ENCODE results near the gene TBC1D10B. TPM values are rescaled to one million over a fixed set of nuclear protein-coding genes. Genes with fewer than 3 reads are reported as not detected.

TBC1D10B gene
- total RNA-seq, 1 donor from 2014 or later, result 36.0 TPM

- H3K4me3 ChIP-seq, result peak within 1 kb of the TSS; percentile 81
- no peak for TF ChIP-seq CTCF (IDR thresholded peaks at IDR 0.05)
- peak; percentile 94 for DNase-seq
- peaks cover 11% of the 10 kb centered on the region for H3K4me1 ChIP-seq
- no peaks in the 10 kb centered on the region for H3K9me3 ChIP-seq
- no peaks in the 10 kb centered on the region for H3K27me3 ChIP-seq
- peak; percentile 96 for ATAC-seq
- peaks cover 6% of the 10 kb centered on the region for H3K36me3 ChIP-seq
- intact Hi-C loops (cut with DNase I), result no loop called here
- peak within 1 kb of the TSS; percentile 72 for H3K27ac ChIP-seq
These were observed 25.1 kb upstream of the TBC1D10B start, which contains the start of gene ZNF48 for GRCh38 chr16:30395155-30395991. Gene ZNF48 (plus strand): TSS chr16:30395420. CDS start chr16:30395795, 375 bp downstream.

GRCh38 chr16:30394592-30395154 is 24.4 kb upstream of the TBC1D10B start:
- Histone ChIP-seq H3K36me3 (peaks cover 6% of the 10 kb centered on the region), H3K4me3 (peak overlapping the region; percentile 81), H3K27me3 (no peaks in the 10 kb centered on the region), H3K9me3 (no peaks in the 10 kb centered on the region), H3K27ac (peak overlapping the region; percentile 72), H3K4me1 (peaks cover 11% of the 10 kb centered on the region)
- intact Hi-C loops (cut with DNase I), result no loop called here
- TF ChIP-seq CTCF (IDR thresholded peaks at IDR 0.05), result no peak
- ATAC-seq, result peak; percentile 5
- no peak for DNase-seq

GRCh38 chr16:30383521-30383920 is 13.2 kb upstream of the TBC1D10B start:
- intact Hi-C loops (cut with DNase I), result no loop called here
- no peaks in the 10 kb centered on the region for H3K27me3 ChIP-seq
- no peak overlapping the region for H3K27ac ChIP-seq
- DNase-seq (no peak), ATAC-seq (no peak)
- peaks cover 6% of the 10 kb centered on the region for H3K4me1 ChIP-seq
- TF ChIP-seq CTCF (IDR thresholded peaks at IDR 0.05), result no peak
- H3K4me3 ChIP-seq, result no peak overlapping the region
- no peaks in the 10 kb centered on the region for H3K36me3 ChIP-seq
- no peaks in the 10 kb centered on the region for H3K9me3 ChIP-seq

- Histone ChIP-seq H3K9me3 (no peaks in the 10 kb centered on the region), H3K27me3 (no peaks in the 10 kb centered on the region), H3K4me1 (peaks cover 8% of the 10 kb centered on the region), H3K4me3 (peak within 1 kb of the TSS; percentile 27), H3K36me3 (no peaks in the 10 kb centered on the region), H3K27ac (peak within 1 kb of the TSS; percentile 40)
- ATAC-seq (no peak), DNase-seq (no peak)
- TF ChIP-seq CTCF (IDR thresholded peaks at IDR 0.05), result no peak
- intact Hi-C loops (cut with DNase I), result no loop called here
These were observed 12.0 kb upstream of the TBC1D10B start, which contains the start of gene SEPTIN1 for GRCh38 chr16:30382111-30382881. Gene SEPTIN1 (minus strand): TSS chr16:30382561. CDS start chr16:30382542, 19 bp downstream.

- intact Hi-C loops (cut with DNase I), result no loop called here
- TF ChIP-seq CTCF (IDR thresholded peaks at IDR 0.05), result no peak
- ATAC-seq (no peak), DNase-seq (no peak)
- peak overlapping the region; percentile 40 for H3K27ac ChIP-seq
- H3K4me3 ChIP-seq, result peak overlapping the region; percentile 27
- H3K9me3 ChIP-seq, result no peaks in the 10 kb centered on the region
- no peaks in the 10 kb centered on the region for H3K27me3 ChIP-seq
- peaks cover 16% of the 10 kb centered on the region for H3K4me1 ChIP-seq
- no peaks in the 10 kb centered on the region for H3K36me3 ChIP-seq
These were observed 11.2 kb upstream of the TBC1D10B start for GRCh38 chr16:30381291-30382041.
